GM10248 (cell line): ENCODE data around the gene RD3L.
A peak's percentile ranks its signal among the peaks of the same experiment; 100 is the strongest.

ENCODE experiments used
- CTCF ChIA-PET: fragments of 300-600 bp; sonication (Branson Sonifier 250); formaldehyde crosslinking; extraction: SDS; loops from one replicate; lab custom pipeline; 2021; ENCODE audit warnings: antibody characterized with exemption; lab: Yijun Ruan, JAX
- POLR2A ChIA-PET: fragments of 350-650 bp; sonication (Branson Sonifier 250); formaldehyde crosslinking; extraction: SDS; loops from one replicate; lab custom pipeline; 2020; ENCODE audit warnings: antibody characterized with exemption; lab: Yijun Ruan, JAX
- DNase-seq: peaks from one replicate; pipeline ENCODE4 v3.0.0; 2012; ENCODE audit errors: extremely low spot score
- TF ChIP-seq, protein P1 (sequence below): IDR thresholded peaks from 2 replicates; pipeline ENCODE4 v1.5.1; 2012; ENCODE audit warnings: mild to moderate bottlenecking, low read depth; ENCODE audit errors: extremely low read depth, missing control alignments, control extremely low read depth

The RD3L gene

DNA sequence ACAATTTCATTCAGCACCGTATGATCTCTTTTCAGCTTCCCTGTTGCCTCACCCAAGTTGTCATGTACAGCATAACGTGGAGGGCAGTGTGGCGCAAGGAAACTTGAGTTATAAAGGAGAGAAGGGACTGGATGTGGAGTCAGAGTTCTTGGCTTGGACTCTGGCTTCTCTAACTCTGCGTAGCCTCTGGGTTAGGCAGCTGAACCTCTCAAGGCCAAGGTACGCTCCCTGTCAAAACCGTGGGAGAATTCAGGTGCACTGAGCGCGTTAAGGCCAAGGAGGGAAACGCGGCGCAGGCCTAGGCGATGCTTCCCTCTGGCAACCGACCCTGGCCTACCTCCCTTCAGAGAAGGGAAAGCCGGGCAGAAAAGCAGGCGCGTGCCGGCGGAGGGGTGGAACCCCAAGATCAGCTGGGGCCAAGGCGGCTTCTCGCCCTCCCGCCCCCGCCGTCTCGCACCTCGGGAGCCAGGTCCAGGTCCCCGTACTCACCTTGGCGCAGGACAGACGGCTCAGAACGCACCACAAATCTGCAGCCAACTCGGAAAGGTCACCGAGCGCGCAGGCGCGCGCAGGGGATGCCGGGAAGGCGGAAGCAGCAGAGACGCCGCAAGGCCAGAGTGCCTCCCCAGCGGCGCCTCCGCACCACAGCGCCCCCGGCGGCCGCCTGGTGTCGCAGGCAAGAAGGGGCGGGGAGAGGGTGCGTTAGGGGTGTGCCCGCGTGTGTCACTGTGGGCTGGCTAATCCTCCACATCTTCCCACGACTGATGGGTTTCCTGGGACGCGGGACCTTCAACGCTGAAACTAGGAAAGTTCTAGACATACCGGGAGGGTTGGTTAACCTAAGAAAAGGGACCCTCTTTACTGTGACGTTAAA is 21.1 kb downstream of the RD3L start:
- CTCF ChIA-PET: interaction anchor here (0.6 to 6.9 kb wide), 18 partner anchors 8 to 345 kb away, joined by 3 to 53 read pairs (median 4); partner anchors contain the start of gene RD3L
- POLR2A ChIA-PET: no interaction called here

DNA sequence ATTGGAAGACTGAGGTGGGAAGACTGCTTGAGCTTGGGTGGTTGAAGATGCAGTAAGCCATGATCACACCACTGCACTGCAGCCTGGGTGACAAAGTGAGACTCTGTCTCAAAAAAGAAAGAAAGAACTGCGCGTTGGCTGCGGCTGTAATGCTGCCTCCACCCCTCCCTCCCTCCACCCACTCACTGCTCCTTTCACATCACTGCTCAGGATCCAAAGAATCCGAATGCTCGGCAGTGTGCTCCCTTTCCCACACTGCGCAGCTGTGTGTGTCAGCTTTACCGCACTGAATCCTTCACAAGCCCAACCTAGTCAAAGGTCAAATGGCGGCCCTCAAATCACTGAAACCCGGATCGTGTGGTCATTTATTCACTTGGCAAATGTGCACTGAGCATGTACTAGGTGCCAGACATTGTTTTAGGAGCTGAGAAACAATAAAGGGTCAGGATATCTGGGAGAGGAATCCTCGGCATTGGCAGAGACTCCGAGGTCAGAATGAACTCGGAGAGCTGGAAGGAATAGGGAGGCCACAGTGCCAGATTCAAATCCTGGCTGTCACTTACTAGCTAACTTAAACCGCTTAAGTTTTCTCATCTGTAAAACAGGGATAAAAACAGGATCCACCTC is 25.6 kb downstream of the RD3L start:
- ChIA-PET POLR2A (no interaction called here), CTCF (interaction anchor here (1.4 to 3.0 kb wide), 3 partner anchors 16 to 108 kb away, joined by 5 to 14 read pairs (median 10); no protein-coding TSS in a partner anchor)
- DNase-seq: no peak
- TF ChIP-seq, protein P1, sequence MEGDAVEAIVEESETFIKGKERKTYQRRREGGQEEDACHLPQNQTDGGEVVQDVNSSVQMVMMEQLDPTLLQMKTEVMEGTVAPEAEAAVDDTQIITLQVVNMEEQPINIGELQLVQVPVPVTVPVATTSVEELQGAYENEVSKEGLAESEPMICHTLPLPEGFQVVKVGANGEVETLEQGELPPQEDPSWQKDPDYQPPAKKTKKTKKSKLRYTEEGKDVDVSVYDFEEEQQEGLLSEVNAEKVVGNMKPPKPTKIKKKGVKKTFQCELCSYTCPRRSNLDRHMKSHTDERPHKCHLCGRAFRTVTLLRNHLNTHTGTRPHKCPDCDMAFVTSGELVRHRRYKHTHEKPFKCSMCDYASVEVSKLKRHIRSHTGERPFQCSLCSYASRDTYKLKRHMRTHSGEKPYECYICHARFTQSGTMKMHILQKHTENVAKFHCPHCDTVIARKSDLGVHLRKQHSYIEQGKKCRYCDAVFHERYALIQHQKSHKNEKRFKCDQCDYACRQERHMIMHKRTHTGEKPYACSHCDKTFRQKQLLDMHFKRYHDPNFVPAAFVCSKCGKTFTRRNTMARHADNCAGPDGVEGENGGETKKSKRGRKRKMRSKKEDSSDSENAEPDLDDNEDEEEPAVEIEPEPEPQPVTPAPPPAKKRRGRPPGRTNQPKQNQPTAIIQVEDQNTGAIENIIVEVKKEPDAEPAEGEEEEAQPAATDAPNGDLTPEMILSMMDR: no peak

More for the DNA sequence above, 21.1 kb downstream of the RD3L start:
- peak; percentile 98 for DNase-seq
- TF ChIP-seq, protein P1: peak; percentile 99

DNA sequence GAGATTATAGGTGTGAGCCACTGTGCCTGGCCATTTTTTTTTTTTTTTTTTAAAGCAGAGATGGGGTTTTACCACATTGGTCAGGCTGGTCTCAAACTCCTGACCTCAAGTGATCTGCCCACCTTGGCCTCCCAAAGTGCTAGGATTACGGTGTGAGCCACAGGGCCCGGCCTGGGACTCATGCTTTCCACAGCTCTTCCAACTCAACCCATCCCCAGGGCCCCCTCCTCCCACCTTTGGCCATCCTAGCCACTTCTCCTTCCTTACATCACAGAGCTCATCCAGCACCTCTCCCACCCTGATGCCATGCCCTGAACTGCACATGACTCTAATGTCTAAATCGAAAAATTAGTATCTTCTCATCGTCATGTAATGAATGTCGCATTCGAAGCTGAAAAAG is 26.7 kb downstream of the RD3L start:
- TF ChIP-seq, protein P1: no peak
- ChIA-PET CTCF (interaction anchor here (0.7 to 1.4 kb wide), 2 partner anchors 15 to 107 kb away, joined by 3 to 10 read pairs; no protein-coding TSS in a partner anchor), POLR2A (no interaction called here)
- DNase-seq: no peak

DNA sequence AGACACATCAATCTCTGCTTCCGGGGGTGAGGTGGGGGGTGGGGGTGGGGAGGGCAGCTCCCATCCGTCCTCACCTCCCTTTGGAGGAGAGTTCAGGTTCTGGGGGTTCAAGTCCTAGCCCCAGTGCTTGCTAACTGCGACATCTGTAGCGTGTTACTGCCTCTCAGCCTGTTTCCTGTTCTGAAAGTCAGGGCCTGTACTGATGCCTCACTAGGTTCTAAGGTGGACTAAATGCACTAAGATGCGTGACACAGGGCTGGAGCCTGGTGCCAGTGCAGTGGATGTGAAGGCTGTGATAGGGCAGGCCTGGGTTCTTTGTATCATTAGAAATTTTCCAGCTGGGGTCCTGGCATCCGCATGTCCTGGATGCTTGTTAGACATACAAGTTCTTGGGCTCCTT is 31.3 kb downstream of the RD3L start:
- no peak for DNase-seq
- ChIA-PET POLR2A (no interaction called here), CTCF (interaction anchor here (0.6 to 5.0 kb wide), 16 partner anchors 8 to 393 kb away, joined by 3 to 74 read pairs (median 5); a partner anchor contains a TSS)
- TF ChIP-seq, protein P1: no peak

DNA sequence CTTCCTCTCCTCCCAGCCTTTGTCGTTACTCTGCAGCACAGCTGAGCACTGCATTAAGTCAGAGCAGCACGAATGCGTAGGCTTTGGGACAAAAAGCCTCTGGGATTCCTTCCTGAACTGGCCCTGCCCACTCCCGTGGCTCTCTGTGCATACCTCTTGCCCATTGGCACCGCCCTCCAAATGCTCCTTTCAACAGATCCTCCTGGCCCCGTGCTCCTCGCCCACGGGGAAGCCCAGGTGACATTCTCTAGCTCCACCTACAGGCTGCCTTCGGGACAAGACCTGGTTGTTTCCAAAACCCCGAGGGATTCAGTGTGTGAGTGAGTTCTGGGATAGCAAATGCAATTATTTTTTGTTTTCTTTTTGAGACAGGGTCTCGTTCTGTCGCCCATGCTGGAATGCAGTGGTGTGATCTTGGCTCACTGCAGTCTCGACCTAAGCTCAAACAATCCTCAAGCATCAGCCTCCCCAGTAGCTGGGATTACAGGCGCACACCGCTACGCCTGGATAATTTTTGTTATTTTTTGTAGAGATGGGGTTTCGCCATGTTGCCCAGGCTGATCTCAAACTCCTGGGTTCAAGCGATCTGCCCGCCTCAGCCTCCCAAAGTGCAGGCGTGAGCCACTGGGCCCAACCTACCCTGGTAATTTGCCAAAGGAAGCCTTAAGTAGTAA is 31.9 kb downstream of the RD3L start:
- peak; percentile 82 for DNase-seq
- TF ChIP-seq, protein P1: peak; percentile 82
- CTCF ChIA-PET: interaction anchor here (0.6 to 5.0 kb wide), 18 partner anchors 8 to 392 kb away, joined by 3 to 74 read pairs (median 4); partner anchors contain the start of gene RD3L
- POLR2A ChIA-PET: no interaction called here
